GM19324 (cell line): ENCODE results near the gene ERFE.

Source experiments
- ATAC-seq: cut with Tn5 transposase; IDR thresholded peaks from one replicate; pipeline ENCODE4 v1.9.1; 2021; ENCODE audit warnings: mild to moderate bottlenecking, moderate library complexity; ENCODE audit not compliant: unreplicated experiment, low FRiP score

The ERFE gene

DNA sequence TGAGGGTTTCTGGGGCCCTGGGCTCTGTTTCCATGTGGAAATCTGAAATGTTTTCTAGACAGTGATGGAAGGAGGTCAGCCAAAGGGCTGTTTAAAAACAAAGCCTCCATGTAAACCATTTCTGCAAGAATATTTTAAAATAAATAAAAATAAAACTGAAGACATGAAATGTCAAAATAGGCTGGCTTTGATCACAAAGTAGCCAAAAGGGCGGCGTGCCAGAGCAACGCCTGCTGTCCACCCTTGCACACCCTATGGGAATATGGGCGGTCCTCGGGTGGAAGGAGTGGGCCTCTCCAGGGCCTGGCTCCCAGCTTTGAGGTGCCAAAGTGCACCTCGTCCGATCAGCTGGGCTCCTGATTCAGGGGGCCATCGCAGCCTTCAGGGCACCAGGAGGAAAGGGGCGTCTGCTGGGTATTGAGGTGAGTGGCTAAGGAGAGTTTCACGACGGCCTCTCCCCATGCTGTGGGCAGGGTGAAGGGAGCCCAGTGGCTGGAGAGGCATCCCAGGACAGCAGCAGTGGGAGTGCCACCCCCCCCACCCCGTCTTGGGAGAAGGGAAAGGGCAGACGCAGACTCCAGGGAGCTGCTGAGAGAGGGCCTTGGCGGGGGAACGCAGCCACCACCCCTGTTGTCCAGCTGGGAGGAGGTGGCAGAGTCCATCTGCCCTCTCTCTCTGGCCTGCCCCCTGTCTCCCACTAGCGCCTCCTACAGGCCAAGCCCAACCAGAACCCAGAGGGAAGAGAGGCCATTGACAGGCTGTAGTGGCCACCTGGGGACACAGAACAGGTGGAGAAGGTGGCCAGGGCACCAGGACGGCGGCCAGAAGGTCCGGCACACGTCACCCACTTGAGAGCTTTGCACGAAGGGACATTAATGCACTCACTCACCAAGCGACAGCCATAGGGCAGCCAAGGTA, 5.7 kb upstream of the ERFE start:
- no peak for ATAC-seq

DNA sequence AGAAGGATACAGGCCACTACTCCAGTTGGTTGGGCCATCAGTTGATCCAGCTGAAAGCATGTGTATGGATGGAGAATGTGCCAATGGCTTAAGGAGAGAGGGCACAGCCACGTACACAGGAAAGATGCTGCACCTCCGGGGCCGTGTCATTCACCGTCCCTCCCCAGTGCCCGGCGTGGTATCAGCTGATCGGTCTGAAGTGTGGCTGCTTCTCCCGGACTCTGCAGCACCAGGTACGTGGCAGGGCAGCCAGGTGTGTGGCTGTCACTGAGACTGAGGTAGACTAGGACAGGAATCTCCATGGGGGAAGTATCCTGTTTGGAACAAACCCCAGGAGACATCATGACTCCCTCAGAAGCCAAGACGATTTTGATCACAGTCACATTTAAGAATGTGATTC, 4.2 kb upstream of the ERFE start:
- no peak for ATAC-seq

DNA sequence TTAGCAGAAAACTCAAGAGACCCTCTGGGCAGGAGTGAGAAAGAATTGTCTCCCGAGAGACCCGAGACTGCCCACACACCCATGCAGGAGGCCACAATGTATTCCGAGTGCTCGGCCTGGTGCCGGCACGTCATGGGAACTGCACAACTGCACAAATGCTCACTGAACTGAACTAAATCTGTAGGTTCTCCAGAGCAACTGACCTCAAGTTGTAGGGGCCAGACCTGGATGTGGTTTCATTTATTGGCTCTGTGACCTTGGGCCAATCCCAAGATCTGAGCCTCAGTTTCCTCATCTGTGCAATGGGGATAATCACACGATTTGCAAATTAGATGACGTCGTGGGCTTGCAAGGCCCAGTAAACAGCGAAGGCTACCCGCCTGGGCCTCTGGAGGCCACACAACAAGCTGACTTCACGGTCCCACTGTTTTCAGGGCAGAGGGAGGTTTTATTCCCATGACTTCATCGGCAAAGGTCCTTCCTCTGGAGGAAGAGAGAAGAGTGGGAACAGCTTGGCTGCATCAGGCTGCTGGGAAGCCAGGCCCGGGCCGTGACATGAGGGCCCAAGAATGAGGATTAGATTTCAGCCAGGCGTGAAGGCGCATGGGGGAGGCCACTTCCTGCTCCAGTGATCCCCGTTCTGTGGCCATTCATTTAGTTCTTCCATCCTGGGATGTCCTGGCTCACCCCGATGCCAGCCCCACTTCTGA, 3.6 kb upstream of the ERFE start:
- no peak for ATAC-seq

DNA sequence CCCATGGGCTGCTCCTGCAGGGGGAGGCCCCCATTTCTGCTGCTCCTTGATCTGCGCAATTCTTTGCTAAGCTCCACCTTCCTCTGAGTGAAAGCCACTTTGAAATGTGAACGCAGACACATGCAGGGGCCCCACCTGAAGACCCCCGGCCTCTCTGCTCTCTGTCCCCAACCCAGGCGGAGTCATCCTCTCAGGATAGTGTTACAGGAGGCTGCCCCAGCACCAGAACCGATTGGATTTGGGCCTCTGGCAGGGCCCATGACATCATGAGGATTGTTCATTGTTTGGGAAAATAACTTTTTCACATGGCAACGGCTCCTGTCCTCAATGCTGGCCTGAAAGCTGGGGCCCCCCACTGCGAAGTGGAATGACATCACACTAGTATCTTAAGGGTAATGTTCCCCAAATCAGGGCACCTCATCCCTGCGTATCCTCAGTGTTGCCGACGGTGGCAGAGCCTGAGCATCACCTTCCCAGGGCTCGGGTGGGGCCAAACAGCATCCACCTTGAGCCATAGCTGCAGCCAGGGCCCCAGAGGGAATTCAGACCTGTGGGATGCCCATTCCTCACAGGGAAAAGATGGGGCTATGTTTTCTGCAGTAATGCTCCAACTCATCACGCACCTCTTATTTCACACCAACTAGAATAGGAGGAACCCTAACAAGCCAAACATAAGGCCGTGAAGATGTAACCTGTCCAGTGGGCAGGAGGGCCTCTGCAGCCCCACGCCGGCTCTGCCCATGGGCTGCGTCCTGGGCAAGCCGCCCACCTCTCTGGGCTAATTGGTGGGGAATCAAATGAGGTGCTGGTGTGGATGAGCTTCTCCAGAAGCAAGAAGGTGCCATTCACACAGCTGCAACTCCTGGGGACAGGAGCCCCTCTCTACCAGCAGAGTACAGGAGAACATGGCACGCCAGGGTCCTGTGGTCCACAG, 2.7 kb upstream of the ERFE start:
- no peak for ATAC-seq

DNA sequence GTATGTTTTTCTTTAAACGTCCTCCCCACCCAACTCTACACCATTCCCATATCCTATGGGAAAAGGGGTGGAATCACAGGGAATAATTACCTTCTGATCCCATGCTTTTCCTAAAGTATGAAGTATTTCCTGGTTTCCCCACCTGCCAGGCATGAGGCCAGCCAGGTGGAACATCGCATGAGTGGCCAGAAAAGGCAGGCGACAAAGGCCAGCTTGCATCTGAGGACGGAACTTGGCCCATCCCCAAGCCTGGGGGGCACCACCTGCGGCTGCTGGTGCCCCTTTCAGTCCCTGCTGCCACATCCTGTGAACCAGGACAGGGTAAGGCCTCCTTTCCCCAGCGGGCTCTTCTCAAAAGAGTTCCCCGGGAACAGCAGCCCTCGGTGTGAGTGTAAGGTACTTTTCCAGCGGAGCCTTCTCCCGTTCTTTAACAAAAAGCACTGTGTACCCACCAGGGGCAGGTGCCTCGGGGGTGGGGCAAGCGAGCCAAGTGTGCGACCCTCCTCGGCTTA, 1.2 kb upstream of the ERFE start:
- no peak for ATAC-seq

DNA sequence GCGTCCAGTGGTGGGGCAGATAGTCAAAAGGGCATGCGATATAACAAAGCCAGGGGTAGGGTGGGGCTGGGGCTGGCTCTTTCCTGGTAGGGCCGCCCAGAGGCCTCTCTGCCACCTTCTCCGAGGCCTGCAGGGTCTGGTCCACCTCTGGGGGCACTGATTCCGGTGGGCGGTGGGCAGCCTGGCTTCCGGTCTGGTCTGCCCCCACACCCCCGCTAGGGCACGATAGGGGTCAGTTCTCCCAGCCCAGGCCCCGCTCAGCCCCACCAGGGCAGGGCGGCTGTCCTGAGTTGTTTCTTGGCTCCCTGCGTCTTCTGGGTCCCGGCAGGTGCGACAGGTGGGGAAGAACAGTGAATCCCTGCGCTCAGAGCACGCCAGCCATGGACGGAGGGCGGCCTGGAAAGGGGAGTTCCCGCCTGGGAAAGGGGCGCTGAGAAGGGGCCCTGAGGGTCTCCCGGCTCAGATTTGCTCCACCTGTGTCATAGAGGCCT, 707 bp upstream of the ERFE start:
- no peak for ATAC-seq

DNA sequence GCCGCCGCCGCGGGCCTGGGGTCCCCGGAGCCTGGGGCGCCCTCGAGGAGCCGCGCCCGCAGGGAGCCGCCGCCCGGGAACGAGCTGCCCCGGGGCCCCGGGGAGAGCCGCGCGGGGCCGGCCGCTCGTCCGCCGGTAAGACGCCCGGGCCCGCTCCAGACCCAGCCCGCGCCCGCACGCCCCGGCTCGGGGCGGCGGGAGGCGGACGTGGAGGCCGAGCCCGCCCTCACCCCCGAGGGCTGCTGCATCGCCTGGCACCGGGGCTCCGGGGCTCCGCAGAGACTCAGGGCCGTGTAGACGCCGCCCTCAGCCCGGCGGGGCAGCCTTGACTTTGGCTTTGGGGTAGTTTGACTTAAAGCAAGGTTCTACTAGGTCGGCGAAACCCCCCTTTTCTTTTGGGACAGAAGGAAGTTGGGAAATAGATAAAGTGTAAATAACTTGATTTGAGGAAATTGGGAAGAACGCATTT, 335 bp downstream of the ERFE start:
- ATAC-seq, result no peak

DNA sequence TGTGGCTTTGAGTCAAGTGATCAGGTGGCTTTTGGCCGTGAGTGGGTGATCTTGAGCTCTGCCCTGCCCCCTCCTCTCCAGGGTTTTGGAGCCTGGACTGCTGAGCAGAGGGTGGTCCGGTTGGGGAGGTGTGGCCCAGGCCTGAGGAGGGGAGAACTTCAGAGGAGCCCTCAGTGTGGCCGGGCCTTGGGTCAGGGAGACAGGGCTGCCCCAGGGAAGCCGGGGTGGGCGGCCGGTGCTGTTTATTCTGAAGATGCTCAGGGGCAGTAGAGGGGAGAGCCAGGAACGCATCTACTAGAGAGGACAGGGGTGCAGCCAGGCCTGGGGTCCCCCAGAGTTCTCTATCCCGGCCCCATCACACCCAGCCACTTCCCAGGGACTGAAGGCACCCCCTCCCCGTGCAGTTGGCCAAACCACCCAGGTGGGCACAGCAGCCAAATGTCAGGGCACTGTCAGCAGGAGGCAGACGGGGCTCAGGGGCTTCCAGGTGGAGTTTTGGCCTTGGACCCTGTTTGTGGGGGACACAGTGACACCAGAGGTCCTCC, 963 bp downstream of the ERFE start:
- no peak for ATAC-seq

DNA sequence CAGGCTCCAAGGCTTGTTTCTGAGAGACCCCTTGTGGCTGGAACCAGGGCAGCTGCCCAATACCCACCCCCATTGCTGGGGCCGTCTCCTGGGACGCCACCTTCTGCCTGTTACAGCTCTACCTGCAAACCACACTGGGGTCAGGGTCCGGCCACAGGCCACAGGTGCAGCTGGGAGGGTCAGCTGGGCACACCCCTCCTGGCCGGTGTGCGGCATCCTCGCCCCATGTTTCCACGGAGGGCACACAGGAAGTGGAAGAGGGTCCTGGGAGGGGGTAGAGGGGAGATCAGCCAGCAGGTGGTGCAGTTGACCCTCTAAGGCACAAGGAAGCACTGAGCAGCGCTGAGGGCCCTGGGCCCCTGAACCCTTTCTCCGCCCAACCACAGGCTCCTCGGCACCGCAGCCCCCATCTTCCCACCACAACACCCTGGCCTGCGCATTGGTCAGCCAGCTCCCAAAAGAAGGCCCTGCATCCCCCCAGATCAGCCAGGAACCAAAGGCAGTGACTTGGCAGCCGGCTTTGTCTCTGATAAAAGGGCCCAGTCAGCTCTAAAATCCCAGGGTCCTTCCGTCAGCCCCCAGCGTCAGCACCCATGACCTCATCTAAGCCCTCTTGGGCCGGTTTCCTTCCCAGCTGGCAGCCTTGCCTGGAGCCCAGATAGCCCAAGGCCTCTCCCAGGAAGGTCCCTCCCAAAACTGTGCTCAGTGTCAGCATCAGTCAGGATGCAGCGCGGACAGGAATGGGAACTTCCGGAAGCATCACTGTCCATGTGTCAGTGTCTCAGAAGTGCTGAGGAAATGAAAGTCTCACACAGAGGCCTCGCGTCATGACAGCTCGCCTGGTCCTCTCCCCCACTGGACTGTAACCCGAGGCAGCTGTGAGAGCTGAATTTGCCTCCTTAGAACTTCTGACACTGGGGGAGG, 1.7 kb downstream of the ERFE start:
- ATAC-seq, result no peak

DNA sequence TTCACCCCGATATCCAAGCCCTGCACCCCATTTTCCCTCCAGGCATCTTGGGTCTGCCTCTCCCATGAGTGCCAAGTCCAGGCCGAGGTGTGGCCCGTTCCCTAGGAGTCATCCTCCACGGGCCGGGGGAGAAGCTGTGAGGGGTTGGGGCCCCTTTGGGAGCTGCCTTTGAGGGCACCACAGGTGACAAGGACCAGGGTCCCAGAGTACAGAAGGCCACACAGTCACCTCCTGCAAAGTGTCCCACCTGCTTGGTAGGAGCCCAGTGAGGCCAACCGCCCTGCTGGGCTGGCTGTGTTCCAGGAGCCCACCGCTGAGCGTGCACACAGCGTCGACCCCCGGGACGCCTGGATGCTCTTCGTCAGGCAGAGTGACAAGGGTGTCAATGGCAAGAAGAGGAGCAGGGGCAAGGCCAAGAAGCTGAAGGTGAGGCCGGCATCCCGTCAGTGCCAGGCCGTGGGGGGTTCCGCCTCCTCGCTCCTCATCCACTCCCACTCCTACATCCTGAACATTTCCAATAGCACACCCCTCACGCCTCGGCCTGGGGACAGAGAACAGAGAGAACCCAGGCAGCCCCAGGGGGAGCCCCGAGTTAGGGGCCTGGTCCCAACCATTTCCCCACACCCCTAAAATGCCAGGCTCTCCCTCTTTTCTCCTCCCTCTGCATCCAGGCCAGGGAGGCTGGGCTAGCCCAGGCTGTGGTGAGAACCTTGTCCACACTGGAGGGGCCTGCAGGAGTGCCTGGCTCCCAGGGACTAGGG, 2.7 kb downstream of the ERFE start:
- no peak for ATAC-seq

DNA sequence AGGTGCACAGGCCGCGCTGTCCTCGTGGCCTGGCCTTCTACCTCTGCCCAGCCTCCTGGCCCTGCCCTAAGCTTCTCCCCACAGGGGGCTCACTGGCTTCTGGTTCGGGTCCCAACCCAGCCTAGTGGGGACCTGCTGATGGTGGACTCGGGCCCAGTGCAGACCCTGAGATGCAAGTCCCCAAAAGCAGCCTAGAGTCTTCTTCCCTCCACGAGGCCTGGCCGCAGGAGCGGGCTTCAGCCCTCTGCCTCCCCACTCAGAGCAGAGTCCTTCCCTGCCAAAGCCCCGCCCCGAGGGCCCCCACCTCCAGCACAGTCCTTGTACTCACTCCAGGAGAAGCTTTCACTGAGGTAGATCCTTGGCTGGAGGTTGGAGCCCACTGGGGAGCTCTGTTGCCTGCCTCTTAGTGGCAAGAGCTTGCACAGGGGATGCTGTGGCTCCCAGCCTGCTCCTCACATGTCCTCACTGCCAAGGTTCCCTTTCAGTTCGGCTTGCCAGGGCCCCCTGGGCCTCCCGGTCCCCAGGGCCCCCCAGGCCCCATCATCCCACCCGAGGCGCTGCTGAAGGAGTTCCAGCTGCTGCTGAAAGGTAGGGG, 3.6 kb downstream of the ERFE start:
- no peak for ATAC-seq

DNA sequence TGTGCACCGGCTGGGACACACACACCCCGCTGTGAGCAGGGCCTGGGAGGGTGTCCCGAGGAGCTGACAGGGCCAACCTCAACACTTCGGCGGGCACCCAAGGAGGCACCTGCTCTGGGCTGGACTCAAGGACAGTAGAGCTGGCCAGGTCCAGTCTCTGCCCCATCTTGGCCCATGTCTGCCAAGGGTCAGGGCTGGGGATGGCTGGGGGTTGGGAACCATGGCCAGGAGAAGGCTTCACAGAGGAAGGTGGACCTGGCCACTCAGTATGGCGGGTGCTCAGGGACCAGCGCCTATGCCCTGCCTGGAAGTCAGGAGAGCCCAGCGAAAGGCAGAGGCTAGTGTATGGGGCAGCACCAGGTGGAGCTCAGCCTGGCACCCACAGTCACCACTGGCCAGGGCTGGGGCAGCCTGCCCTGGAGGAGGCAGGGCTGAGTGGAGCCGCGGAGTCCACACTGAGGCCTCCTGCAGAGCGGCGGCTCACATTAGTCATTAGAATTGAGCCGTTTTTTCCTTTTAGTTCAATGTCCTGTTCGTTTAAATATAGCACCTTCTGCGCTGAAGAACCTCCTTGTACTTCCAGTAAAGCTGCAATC, 4.2 kb downstream of the ERFE start:
- ATAC-seq, result no peak

DNA sequence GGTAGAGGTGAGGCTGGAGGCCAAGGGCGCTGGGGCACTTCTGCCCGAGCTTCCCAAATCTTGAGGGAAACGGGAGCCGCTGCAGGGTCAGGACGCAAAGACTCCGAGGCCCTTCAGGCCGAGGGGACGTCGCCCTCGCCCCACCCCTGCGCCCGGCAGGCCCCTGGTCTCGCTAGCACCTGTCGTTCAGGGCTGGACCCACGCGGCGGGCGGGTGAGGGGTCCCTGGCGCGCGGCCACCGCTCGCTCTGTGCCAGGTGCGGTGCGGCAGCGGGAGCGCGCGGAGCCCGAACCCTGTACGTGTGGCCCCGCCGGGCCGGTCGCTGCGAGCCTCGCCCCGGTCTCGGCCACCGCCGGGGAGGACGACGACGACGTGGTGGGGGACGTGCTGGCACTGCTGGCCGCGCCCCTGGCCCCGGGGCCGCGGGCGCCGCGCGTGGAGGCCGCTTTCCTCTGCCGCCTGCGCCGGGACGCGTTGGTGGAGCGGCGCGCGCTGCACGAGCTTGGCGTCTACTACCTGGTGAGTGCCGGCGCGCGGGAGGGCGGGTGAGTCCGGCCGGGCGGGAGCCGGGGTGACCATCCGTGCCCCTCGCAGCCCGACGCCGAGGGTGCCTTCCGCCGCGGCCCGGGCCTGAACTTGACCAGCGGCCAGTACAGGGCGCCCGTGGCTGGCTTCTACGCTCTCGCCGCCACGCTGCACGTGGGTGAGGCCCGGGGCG, 4.9 kb downstream of the ERFE start:
- no peak for ATAC-seq

DNA sequence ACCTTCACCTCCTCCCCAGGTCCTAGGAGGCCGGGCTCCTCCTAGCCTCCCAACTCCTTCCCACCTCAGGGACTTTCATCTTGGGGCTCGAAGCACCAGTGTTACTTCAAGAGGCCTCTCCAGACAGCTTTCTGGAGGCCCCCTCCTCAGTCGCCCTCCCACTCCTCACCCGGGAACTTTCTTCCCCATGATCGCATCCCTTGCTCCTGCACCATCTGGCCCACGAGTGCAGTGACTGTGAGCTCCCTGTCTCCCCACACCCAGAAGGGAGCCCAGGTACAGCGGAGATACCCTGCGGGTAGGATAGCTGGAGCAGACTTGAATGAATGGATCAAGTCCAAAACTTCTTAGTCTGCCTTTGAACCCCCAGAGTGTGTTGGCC, 6.1 kb downstream of the ERFE start:
- no peak for ATAC-seq

DNA sequence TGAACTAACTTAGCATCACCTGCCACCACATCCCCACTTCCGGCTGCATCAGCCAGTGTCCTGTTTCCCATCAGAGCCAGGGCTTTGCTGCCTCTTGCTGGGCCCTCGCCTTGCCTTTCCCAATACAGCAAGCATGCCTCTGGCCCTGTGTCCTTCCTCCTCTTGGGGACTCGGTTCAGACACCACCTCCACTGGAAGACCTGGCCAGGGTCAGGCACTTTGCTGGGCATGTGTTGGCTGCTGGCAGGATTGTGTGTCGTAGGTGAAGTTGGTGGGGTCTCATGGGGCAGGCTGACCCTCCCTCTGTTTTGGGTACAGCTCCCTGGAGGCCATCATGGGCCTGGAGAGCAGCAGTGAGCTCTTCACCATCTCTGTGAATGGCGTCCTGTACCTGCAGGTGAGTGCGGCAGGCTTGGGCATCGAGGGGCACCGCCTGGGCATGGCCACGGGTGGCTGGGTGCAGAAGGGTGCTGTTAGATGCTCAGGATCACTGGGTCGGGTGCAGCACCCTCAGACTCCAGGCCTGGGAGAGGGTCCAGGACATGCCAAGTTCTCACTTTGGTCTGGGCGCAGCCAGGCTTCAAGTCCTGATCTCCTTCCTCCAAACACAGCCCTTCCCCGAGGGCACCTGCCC, 6.6 kb downstream of the ERFE start:
- ATAC-seq, result no peak
